Mesenchymal stem cell (in vitro differentiated cells and primary cell): Measurements from ENCODE around the gene STK4. TPM values are rescaled to one million over a fixed set of nuclear protein-coding genes. Genes with fewer than 3 reads are reported as not detected.
A peak's percentile ranks its signal among the peaks of the same experiment; 100 is the strongest.

Source experiments
- DNase-seq: peaks from one replicate; pipeline ENCODE4 v3.0.0-alpha.2; 2013
- H2AFZ ChIP-seq: one replicate; pipeline ENCODE4 v1.6.1; 2013; ENCODE audit warnings: low read depth, mild to moderate bottlenecking, control low read depth, inconsistent platforms, low read length, moderate library complexity
- H2AK5ac ChIP-seq: 2 replicates; pipeline ENCODE4 v1.6.1; 2013; ENCODE audit warnings: low read length, moderate library complexity, mild to moderate bottlenecking, inconsistent platforms; ENCODE audit not compliant: severe bottlenecking
- H2BK120ac ChIP-seq: one replicate; pipeline ENCODE4 v1.6.1; 2013; ENCODE audit warnings: low read depth, mild to moderate bottlenecking, inconsistent platforms, low read length, moderate library complexity
- H2BK12ac ChIP-seq, 2 experiments: one replicate each; pipeline ENCODE4 v1.6.1; 2013; ENCODE audit warnings: inconsistent platforms in 2 of 2, low read length in 2 of 2, mild to moderate bottlenecking in 2 of 2, moderate library complexity in 2 of 2, control low read depth in 1 of 2
- H2BK15ac ChIP-seq: one replicate; pipeline ENCODE4 v1.6.1; 2013; ENCODE audit warnings: mild to moderate bottlenecking, low read depth, inconsistent platforms; ENCODE audit not compliant: poor library complexity, severe bottlenecking
- H2BK5ac ChIP-seq: 2 replicates; pipeline ENCODE4 v1.6.1; 2013; ENCODE audit warnings: low read depth, mild to moderate bottlenecking, low read length, control low read depth, inconsistent platforms; ENCODE audit not compliant: poor library complexity, severe bottlenecking
- H3K14ac ChIP-seq, 2 experiments: one replicate each; pipeline ENCODE4 v1.6.1; 2013; ENCODE audit warnings: inconsistent platforms in 2 of 2, low read length in 2 of 2, control low read depth in 1 of 2, mild to moderate bottlenecking in 1 of 2, moderate library complexity in 1 of 2
- H3K18ac ChIP-seq, 2 experiments: one replicate each; pipeline ENCODE4 v1.6.1; 2013; ENCODE audit warnings: inconsistent platforms in 2 of 2, low read length in 2 of 2, control low read depth in 1 of 2, low read depth in 1 of 2, mild to moderate bottlenecking in 1 of 2
- H3K23ac ChIP-seq, 2 experiments: one replicate each; pipeline ENCODE4 v1.6.1; 2013; ENCODE audit warnings: inconsistent platforms in 2 of 2, low read length in 2 of 2, mild to moderate bottlenecking in 2 of 2, moderate library complexity in 2 of 2, control low read depth in 1 of 2
- H3K27ac ChIP-seq: 2 replicates; pipeline ENCODE4 v1.5.1; 2013; ENCODE audit warnings: mild to moderate bottlenecking, moderate library complexity, low read length, control low read depth, inconsistent platforms; ENCODE audit not compliant: poor library complexity, severe bottlenecking
- H3K27me3 ChIP-seq, 2 experiments: 2 replicates each; pipeline versions ENCODE4 v1.6.1 to v1.7.0; 2013; ENCODE audit warnings: low read length in 2 of 2, mild to moderate bottlenecking in 2 of 2, moderate library complexity in 2 of 2, control low read depth in 1 of 2, inconsistent platforms in 1 of 2; ENCODE audit not compliant: control insufficient read depth in 1 of 2, insufficient read depth in 1 of 2
- H3K36me3 ChIP-seq, 2 experiments: 2 replicates each; pipeline versions ENCODE4 v1.6.1 to v1.7.0; 2013; ENCODE audit warnings: low read length in 2 of 2, control low read depth in 1 of 2, inconsistent platforms in 1 of 2, low read depth in 1 of 2, mild to moderate bottlenecking in 1 of 2; ENCODE audit not compliant: insufficient read depth in 2 of 2, control insufficient read depth in 1 of 2
- H3K4ac ChIP-seq, 2 experiments: one replicate each; pipeline ENCODE4 v1.6.1; 2013; ENCODE audit warnings: inconsistent platforms in 2 of 2, low read length in 2 of 2, mild to moderate bottlenecking in 2 of 2, moderate library complexity in 2 of 2, control low read depth in 1 of 2, low read depth in 1 of 2
- H3K4me1 ChIP-seq: 2 replicates; pipeline ENCODE4 v1.6.1; 2013; ENCODE audit warnings: low read depth, low read length, control low read depth; ENCODE audit not compliant: control insufficient read depth, insufficient read depth
- H3K4me2 ChIP-seq: 2 replicates; pipeline ENCODE4 v1.6.1; 2013; ENCODE audit warnings: low read length, mild to moderate bottlenecking, inconsistent platforms; ENCODE audit not compliant: poor library complexity, severe bottlenecking
- H3K4me3 ChIP-seq, 2 experiments: 2 replicates each; pipeline versions ENCODE4 v1.5.1 to v1.7.0; 2013; ENCODE audit warnings: low read length in 2 of 2, mild to moderate bottlenecking in 2 of 2, control low read depth in 1 of 2, low read depth in 1 of 2; ENCODE audit not compliant: insufficient read depth in 1 of 2
- H3K79me1 ChIP-seq: replicated peaks from 2 replicates; pipeline ENCODE4 v1.6.1; 2013; ENCODE audit warnings: mild to moderate bottlenecking, control low read depth, low read length, inconsistent platforms; ENCODE audit not compliant: poor library complexity, severe bottlenecking
- H3K9ac ChIP-seq: 2 replicates; pipeline ENCODE4 v1.7.0; 2013; ENCODE audit warnings: mild to moderate bottlenecking, low read length, moderate library complexity
- H3K9me3 ChIP-seq: 2 replicates; pipeline ENCODE4 v1.7.0; 2013; ENCODE audit warnings: mild to moderate bottlenecking, low read length; ENCODE audit not compliant: control insufficient read depth
- H4K8ac ChIP-seq: one replicate; pipeline ENCODE4 v1.6.1; 2013; ENCODE audit warnings: inconsistent platforms, mild to moderate bottlenecking, low read length, moderate library complexity
- H4K91ac ChIP-seq: one replicate; pipeline ENCODE4 v1.6.1; 2013; ENCODE audit warnings: mild to moderate bottlenecking, low read length, inconsistent platforms
- WGBS: methylation state at CpG from one replicate; pipeline ENCODE4 v1.1.7; 2013; ENCODE audit warnings: mixed read lengths; 5-methylcytosine and 5-hydroxymethylcytosine counted together
- polyA plus RNA-seq, 2 experiments: library from polyadenylated mRNA; stranded (reverse); fragments of 200-250 nt; gene quantifications; one replicate each; pipeline ENCODE4 v1.2.3, GENCODE V29; 2013

The STK4 gene
- 13.0 TPM for polyA plus RNA-seq (2013, experiment 1 of 2)
- polyA plus RNA-seq (2013, experiment 2 of 2) = 12.5 TPM

GRCh38 chr20:44966030-44966961 is at the start of gene STK4:
TSS of gene STK4 (plus strand) at chr20:44966512. CDS start at chr20:44966569, 57 bp downstream.
- Histone ChIP-seq H2AK5ac (peak within 1 kb of the TSS; percentile 71), H3K4ac (peak within 1 kb of the TSS; percentile 77 to 98), H3K9ac (peak within 1 kb of the TSS; percentile 97), H2BK15ac (no peak within 1 kb of the TSS), H3K79me1 (peaks cover 10% of the 10 kb centered on the region), H3K4me3 (peak within 1 kb of the TSS; percentile 92 to 97), H2BK5ac (no peak within 1 kb of the TSS), H3K14ac (peak within 1 kb of the TSS in 1 of 2 experiments; percentile 84), H4K91ac (peak within 1 kb of the TSS; percentile 91), H2AFZ (peak within 1 kb of the TSS; percentile 95), H3K27ac (peak within 1 kb of the TSS; percentile 63), H4K8ac (peak within 1 kb of the TSS; percentile 98), H2BK120ac (no peak within 1 kb of the TSS), H3K36me3 (no peaks in the 10 kb centered on the region), H3K4me1 (peaks cover 9% of the 10 kb centered on the region), H3K27me3 (no peaks in the 10 kb centered on the region), H3K18ac (peak within 1 kb of the TSS; percentile 95 to 99), H2BK12ac (peak within 1 kb of the TSS in 1 of 2 experiments; percentile 81), H3K4me2 (peak within 1 kb of the TSS; percentile 86), H3K23ac (peak within 1 kb of the TSS in 1 of 2 experiments; percentile 87), H3K9me3 (no peaks in the 10 kb centered on the region)
- DNase-seq = peak; percentile 91
- 4% methylated on average over 68 of the region's 68 CpGs for WGBS

GRCh38 chr20:44916586-44916985 is 49.7 kb upstream of the STK4 start:
- Histone ChIP-seq H3K36me3 (peaks cover 42 to 65% of the 10 kb centered on the region in 2 experiments), H3K9me3 (no peaks in the 10 kb centered on the region), H4K91ac (no peak overlapping the region), H3K4me2 (no peak overlapping the region), H2BK120ac (no peak overlapping the region), H2BK12ac (no peak overlapping the region), H2AK5ac (no peak overlapping the region), H3K14ac (no peak overlapping the region), H2BK15ac (no peak overlapping the region), H3K23ac (no peak overlapping the region), H3K79me1 (peaks cover 14% of the 10 kb centered on the region), H3K18ac (no peak overlapping the region), H3K9ac (no peak overlapping the region), H3K4me1 (peaks cover 3% of the 10 kb centered on the region), H3K4me3 (no peak overlapping the region), H2BK5ac (no peak overlapping the region), H3K27ac (no peak overlapping the region), H3K27me3 (no peaks in the 10 kb centered on the region), H4K8ac (no peak overlapping the region), H2AFZ (no peak overlapping the region), H3K4ac (no peak overlapping the region)
- no peak for DNase-seq
- WGBS = 96% methylated on average over 12 of the region's 12 CpGs

GRCh38 chr20:44917399-44917798 is 48.9 kb upstream of the STK4 start:
- H3K4ac ChIP-seq = no peak overlapping the region
- no peak overlapping the region for H2BK15ac ChIP-seq
- no peak overlapping the region for H3K27ac ChIP-seq
- no peak overlapping the region for H3K14ac ChIP-seq
- peaks cover 45 to 67% of the 10 kb centered on the region in 2 experiments for H3K36me3 ChIP-seq
- H3K23ac ChIP-seq = no peak overlapping the region
- no peak overlapping the region for H4K91ac ChIP-seq
- no peak overlapping the region for H2BK12ac ChIP-seq
- H3K4me1 ChIP-seq = no peaks in the 10 kb centered on the region
- H4K8ac ChIP-seq = no peak overlapping the region
- no peaks in the 10 kb centered on the region for H3K9me3 ChIP-seq
- no peaks in the 10 kb centered on the region for H3K27me3 ChIP-seq
- peaks cover 8% of the 10 kb centered on the region for H3K79me1 ChIP-seq
- no peak overlapping the region for H3K4me3 ChIP-seq
- no peak for DNase-seq
- H3K9ac ChIP-seq = no peak overlapping the region
- WGBS = 100% methylated on average over 1 of the region's 2 CpGs
- no peak overlapping the region for H3K4me2 ChIP-seq
- no peak overlapping the region for H2AFZ ChIP-seq
- H2AK5ac ChIP-seq = no peak overlapping the region
- H2BK5ac ChIP-seq = no peak overlapping the region
- no peak overlapping the region for H2BK120ac ChIP-seq
- H3K18ac ChIP-seq = no peak overlapping the region

- Histone ChIP-seq H3K4ac (no peak overlapping the region), H3K4me3 (no peak overlapping the region), H3K36me3 (peaks cover 44 to 66% of the 10 kb centered on the region in 2 experiments), H3K9ac (no peak overlapping the region), H2AK5ac (no peak overlapping the region), H3K4me1 (no peaks in the 10 kb centered on the region), H2BK15ac (no peak overlapping the region), H2BK12ac (no peak overlapping the region), H4K8ac (no peak overlapping the region), H2AFZ (no peak overlapping the region), H2BK5ac (no peak overlapping the region), H3K18ac (no peak overlapping the region), H3K14ac (no peak overlapping the region), H3K27me3 (no peaks in the 10 kb centered on the region), H3K27ac (no peak overlapping the region), H3K23ac (no peak overlapping the region), H3K4me2 (no peak overlapping the region), H3K79me1 (peaks cover 6% of the 10 kb centered on the region), H4K91ac (no peak overlapping the region), H3K9me3 (no peaks in the 10 kb centered on the region), H2BK120ac (no peak overlapping the region)
- 95% methylated on average over 3 of the region's 3 CpGs for WGBS
- no peak for DNase-seq
Observed at GRCh38 chr20:44918342-44918741, 48.0 kb upstream of the STK4 start.
